H1 (cell line): ENCODE data around the gene PRDM2.
"Not testable (repeated sequence)": the region's sequence is repeated elsewhere in the genome, so short reads cannot be mapped to it uniquely, and the experiment has no call there.

Experiments used
- CTCF ChIP-seq, 3 experiments: IDR thresholded peaks; 1 replicate in 2 of 3; 2 replicates in 1 of 3; pipeline versions ENCODE4 v1.5.1 to v1.6.1; 2011; ENCODE audit warnings: low read length in 3 of 3, mild to moderate bottlenecking in 3 of 3, inconsistent platforms in 2 of 3, low read depth in 1 of 3, moderate library complexity in 1 of 3; ENCODE audit not compliant: insufficient read depth in 1 of 3; ENCODE audit errors: control extremely low read depth in 1 of 3
- EZH2 ChIP-seq: fragments of 200-600 bp; sonication (generic); IDR thresholded peaks from 2 replicates; pipeline ENCODE4 v1.7.1; 2012; ENCODE audit warnings: low read depth, mild to moderate bottlenecking, moderate library complexity, low read length, inconsistent platforms; ENCODE audit not compliant: severe bottlenecking
- MAX ChIP-seq: IDR thresholded peaks from 2 replicates; pipeline ENCODE4 v1.6.1; 2012; ENCODE audit warnings: inconsistent platforms
- POLR2A ChIP-seq, 2 experiments: IDR thresholded peaks; 1 replicate in 1 of 2; 2 replicates in 1 of 2; pipeline ENCODE4 v1.6.1; 2011; ENCODE audit warnings: low read depth in 2 of 2, low read length in 2 of 2, mild to moderate bottlenecking in 2 of 2; ENCODE audit errors: control extremely low read depth in 1 of 2
- POLR2AphosphoS5 ChIP-seq: IDR thresholded peaks from 2 replicates; pipeline ENCODE4 v1.6.1; 2011; ENCODE audit warnings: low read depth, low read length
- SIRT6 ChIP-seq: IDR thresholded peaks from one replicate; pipeline ENCODE4 v1.7.1; 2012; ENCODE audit warnings: low read length, inconsistent platforms
- TAF1 ChIP-seq: IDR thresholded peaks from 2 replicates; pipeline ENCODE4 v1.6.1; 2011; ENCODE audit warnings: mild to moderate bottlenecking, low read depth, low read length
- TBP ChIP-seq: IDR thresholded peaks from 2 replicates; pipeline ENCODE4 v1.6.1; 2011; ENCODE audit warnings: low read depth, low read length, improper control_type of control experiment
- TEAD4 ChIP-seq: IDR thresholded peaks from 2 replicates; pipeline ENCODE4 v1.6.1; 2012; ENCODE audit warnings: low read depth, low read length, inconsistent platforms, mixed read lengths
- YY1 ChIP-seq: IDR thresholded peaks from 2 replicates; pipeline ENCODE4 v1.6.1; 2011; ENCODE audit warnings: low read depth, mild to moderate bottlenecking, low read length

GRCh38 chr1:13715616-13716287 is 15.8 kb downstream of the PRDM2 start:
- TF ChIP-seq CTCF (IDR thresholded peaks at IDR 0.05; ENCODE audit: control extremely low read depth in 1 of 3, insufficient read depth in 1 of 3, low read depth in 1 of 3, low read length in 3 of 3); POLR2A (IDR thresholded peaks at IDR 0.05; ENCODE audit: control extremely low read depth in 1 of 2, low read depth in 2 of 2, low read length in 2 of 2); MAX; TBP; YY1; SIRT6; TEAD4; TAF1; POLR2AphosphoS5; EZH2: not testable (repeated sequence)
